Fibroblast of peridontal ligament (primary cell): ENCODE results near the gene NCS1.
"Not testable (repeated sequence)": the region's sequence is repeated elsewhere in the genome, so short reads cannot be mapped to it uniquely, and the experiment has no call there.

Experiments
- DNase-seq: peaks from one replicate; pipeline ENCODE4 v3.0.0-alpha.2; 2010; ENCODE audit errors: extremely low read depth

NCS1 gene

GRCh38 chr9:130237763-130238524 is 65.7 kb downstream of the NCS1 start:
- DNase-seq: no peak

- no peak for DNase-seq
These were observed 67.1 kb downstream of the NCS1 start for GRCh38 chr9:130239363-130239695.

- peak; percentile 16 for DNase-seq
These were observed 67.6 kb downstream of the NCS1 start for GRCh38 chr9:130239741-130240241.

- peak; percentile 62 for DNase-seq
These were observed 68.4 kb downstream of the NCS1 start for GRCh38 chr9:130240410-130241197.

- no peak for DNase-seq
These were observed 69.0 kb downstream of the NCS1 start for GRCh38 chr9:130241198-130241535.

GRCh38 chr9:130242270-130243014 is 70.2 kb downstream of the NCS1 start:
- DNase-seq: no peak

GRCh38 chr9:130243015-130243881 is 71.0 kb downstream of the NCS1 start:
- peak; percentile 42 for DNase-seq

- DNase-seq: no peak
These were observed 71.6 kb downstream of the NCS1 start for GRCh38 chr9:130243882-130244170.

GRCh38 chr9:130244548-130245165 is 72.5 kb downstream of the NCS1 start:
- no peak for DNase-seq

GRCh38 chr9:130245474-130245873 is 73.3 kb downstream of the NCS1 start:
- DNase-seq: no peak

- DNase-seq: no peak
These were observed 73.9 kb downstream of the NCS1 start for GRCh38 chr9:130246126-130246525.

- DNase-seq: no peak
These were observed 82.8 kb downstream of the NCS1 start for GRCh38 chr9:130254747-130255630.

GRCh38 chr9:130255631-130256134 is 83.5 kb downstream of the NCS1 start:
- DNase-seq: no peak

- no peak for DNase-seq
These were observed 84.4 kb downstream of the NCS1 start for GRCh38 chr9:130256644-130257043.

- DNase-seq: not testable (repeated sequence)
These were observed 85.9 kb downstream of the NCS1 start for GRCh38 chr9:130258137-130258536.

- no peak for DNase-seq
These were observed 86.8 kb downstream of the NCS1 start for GRCh38 chr9:130259044-130259443.

GRCh38 chr9:130260816-130261765 is 88.9 kb downstream of the NCS1 start:
- DNase-seq: no peak

GRCh38 chr9:130262061-130262745 is 90.0 kb downstream of the NCS1 start:
- no peak for DNase-seq
